Activated CD4-positive, alpha-beta T cell treated with anti-CD3 and anti-CD28 coated beads for 1 hour (primary cell): ENCODE results near the gene USP3.
"Not testable (repeated sequence)": the region's sequence is repeated elsewhere in the genome, so short reads cannot be mapped to it uniquely, and the experiment has no call there.

Experiments used
- DNase-seq: peaks from one replicate; pipeline ENCODE4 v3.0.0-alpha.2; 2020

The USP3 gene

DNA sequence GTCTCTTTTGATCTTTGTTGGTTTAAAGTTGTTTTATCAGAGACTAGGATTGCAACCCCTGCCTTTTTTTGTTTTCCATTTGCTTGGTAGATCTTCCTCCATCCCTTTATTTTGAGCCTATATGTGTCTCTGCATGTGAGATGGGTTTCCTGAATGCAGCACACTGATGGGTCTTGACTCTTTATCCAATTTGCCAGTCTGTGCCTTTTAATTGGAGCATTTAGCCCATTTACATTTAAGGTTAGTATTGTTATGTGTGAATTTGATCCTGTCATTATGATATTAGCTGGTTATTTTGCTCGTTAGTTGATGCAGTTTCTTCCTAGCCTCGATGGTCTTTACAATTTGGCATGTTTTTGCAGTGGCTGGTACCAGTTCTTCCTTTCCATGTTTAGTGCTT, 116.4 kb downstream of the USP3 start:
- not testable (repeated sequence) for DNase-seq

- no peak for DNase-seq
Measured at GRCh38 chr15:63623232-63623969, 119.0 kb downstream of the USP3 start.

DNA sequence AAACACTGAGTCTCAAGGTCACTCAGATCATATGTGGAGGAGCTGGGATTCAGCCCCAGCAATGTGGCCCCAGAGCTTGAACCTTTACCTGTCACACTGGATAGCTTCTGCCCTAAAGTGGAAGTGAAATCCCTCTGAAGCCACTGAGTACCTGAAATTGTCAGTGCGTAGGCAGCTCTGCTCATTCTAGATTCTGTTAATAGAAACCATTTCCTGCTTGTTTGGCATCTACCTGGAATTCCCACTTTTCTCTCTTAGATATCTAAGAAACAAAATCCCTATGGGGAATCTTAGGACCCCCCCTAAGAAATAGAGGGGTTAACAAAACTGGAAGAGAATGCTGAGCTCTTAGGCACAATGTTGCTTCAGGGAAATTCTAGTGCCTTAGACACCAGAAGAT, 122.6 kb downstream of the USP3 start:
- DNase-seq: no peak

- DNase-seq: no peak
Measured at GRCh38 chr15:63628123-63628822, 123.9 kb downstream of the USP3 start.

GRCh38 chr15:63630036-63630751, 125.8 kb downstream of the USP3 start:
- no peak for DNase-seq

DNA sequence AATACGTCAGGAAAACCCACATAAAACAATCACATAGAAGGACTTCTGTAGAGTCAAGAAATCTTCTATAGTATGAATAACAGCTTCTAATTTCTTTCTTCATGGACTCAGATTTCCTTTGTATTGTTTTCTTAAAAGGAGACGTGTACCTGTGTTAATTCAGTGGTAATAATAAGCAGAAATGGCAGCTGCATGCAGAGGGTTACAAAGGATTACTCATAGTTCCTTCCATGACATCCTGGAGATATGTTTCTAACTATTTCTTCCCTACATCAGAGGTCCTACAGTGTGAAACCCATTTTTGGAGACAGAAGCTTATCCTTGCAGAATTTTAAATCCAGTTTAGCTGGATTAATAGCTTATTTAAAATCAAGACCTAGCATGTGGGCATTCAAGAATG, 128.9 kb downstream of the USP3 start:
- no peak for DNase-seq

DNA sequence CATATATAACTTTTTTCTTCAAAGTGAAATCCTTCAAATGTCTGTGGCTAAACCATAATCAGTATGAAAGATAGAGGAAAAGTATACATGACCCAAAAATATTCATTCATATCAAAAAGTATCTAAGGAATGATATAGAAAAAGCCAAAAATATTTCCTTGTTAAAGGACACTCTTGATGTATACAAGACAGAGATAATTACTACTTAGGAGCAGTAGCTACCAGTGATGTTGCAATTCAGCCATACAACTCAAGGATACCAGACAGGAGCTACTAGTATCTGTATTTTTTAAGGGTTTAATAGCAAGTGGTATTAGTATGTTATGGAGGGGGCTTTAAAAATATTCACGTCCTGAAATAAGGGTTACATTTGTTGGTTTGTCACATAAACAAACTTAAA, 129.8 kb downstream of the USP3 start:
- no peak for DNase-seq

GRCh38 chr15:63636518-63637061, 132.2 kb downstream of the USP3 start:
- no peak for DNase-seq

GRCh38 chr15:63638839-63639238, 134.4 kb downstream of the USP3 start:
- DNase-seq: no peak

GRCh38 chr15:63640146-63640545, 135.8 kb downstream of the USP3 start:
- no peak for DNase-seq
